ENCODE measurements around the gene RHBDF2.

Gene RHBDF2

DNA sequence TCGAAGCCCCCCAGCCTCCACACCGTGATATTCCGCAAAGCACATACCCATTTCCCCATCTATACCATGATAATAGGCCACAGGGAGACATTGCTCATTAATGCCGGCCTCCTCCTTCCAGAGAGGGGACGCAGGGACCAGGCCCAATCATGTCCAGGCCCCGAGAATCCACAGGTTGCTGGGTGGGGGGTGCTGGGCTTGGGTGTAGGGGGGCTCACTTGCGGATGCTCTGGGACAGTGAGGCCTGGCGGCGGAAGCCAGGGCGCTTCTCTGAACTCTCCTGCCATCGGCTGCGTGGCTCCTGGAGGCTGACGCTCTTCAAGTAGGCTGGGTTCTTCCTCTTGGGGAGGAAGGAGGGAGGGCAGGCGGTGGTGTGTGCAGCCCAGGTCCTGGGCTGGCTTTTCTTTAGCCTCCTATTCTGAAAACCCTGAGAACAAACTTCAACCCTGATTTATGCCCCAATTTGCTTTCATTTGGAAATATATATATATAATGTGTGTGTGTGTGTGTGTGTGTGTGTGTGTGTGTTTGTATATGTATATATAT is 21.6 kb downstream of the RHBDF2 start:
- DNase-seq (ENCODE audit: low spot score), result no peak

DNA sequence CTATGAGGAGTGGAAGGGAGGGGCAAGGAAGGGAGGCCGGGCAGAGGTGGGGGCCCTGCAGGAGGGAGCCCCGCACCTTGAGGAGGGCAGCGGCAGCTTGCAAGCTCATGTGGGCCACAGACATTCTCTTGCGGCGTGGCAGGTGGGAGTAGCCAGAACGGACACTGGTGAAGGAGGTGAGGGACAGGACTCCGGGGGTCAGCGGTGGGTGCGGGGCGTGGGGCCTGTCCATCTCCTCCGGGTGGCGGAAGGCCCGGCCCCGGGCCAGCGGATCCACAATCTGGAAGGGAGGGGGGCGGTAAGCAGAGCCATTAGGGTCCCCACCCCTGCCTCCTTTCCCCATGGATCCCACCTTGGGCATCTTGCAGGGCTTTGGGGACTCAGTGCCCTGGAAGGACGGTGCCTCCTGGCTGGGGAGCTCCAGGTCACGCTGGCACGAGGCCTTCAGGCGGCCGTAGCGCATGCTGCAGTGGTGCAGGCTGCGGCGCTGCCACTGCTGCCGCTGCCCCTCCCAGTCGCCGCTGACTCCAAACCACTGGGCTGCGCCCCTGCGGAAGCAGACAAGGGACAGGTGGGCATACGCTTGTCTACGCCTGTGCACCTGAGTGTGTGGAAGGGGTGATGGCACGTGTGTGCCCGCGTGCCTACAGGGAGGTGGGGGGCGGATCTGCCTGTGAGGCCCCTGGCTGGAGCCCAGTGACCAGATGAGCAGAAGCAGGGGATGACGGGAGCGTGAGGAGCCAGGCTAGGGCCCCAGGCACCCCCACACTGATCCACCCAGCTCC is 22.3 kb downstream of the RHBDF2 start:
- DNase-seq (ENCODE audit: low spot score), result no peak

- no peak for DNase-seq (ENCODE audit: low spot score)
These were observed 23.1 kb downstream of the RHBDF2 start for GRCh38 chr17:76478097-76478496.

DNA sequence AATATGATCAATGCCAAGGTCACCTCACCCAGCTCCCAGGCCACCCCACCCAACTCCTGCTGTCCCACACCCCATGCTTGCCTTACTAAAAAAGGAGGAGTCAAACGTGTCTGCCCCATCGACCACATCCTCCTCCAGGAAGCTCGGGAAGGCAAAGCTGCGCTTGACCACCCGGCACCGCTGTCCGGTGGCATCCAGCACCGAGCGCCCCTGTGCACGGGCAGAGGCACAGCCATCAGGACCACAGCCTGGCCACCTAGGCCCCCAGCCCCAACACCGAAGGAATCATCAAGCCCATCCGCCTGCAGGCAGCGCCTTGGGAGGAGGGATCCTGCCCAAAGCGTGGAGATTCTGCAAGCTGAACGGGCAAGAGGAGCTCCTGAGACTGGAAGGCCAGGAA is 23.6 kb downstream of the RHBDF2 start:
- DNase-seq (ENCODE audit: low spot score), result no peak

- DNase-seq (ENCODE audit: low spot score), result no peak
These were observed 24.5 kb downstream of the RHBDF2 start for GRCh38 chr17:76476736-76477135.

- DNase-seq (ENCODE audit: low spot score), result no peak
These were observed 25.9 kb downstream of the RHBDF2 start for GRCh38 chr17:76475302-76475701.

DNA sequence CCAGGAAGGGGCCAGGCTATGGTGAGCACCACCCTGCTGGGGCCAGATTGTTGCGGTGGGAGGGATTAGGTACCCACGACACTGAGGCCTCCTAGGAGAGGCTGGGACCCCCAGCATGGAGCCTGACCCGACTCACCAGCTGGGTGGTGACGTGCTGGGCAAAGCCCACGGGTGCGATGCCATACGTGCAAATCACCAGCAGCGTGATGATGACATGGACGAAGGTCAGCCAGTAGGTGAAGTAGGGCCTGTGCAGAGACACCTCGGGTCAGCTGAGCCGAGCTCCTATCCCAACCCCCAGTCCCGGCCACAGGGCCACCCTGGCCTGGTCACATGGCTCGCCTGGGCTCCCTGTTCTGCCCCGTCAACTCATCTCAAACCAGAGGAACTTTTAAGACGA is 26.3 kb downstream of the RHBDF2 start:
- no peak for DNase-seq (ENCODE audit: low spot score)

DNA sequence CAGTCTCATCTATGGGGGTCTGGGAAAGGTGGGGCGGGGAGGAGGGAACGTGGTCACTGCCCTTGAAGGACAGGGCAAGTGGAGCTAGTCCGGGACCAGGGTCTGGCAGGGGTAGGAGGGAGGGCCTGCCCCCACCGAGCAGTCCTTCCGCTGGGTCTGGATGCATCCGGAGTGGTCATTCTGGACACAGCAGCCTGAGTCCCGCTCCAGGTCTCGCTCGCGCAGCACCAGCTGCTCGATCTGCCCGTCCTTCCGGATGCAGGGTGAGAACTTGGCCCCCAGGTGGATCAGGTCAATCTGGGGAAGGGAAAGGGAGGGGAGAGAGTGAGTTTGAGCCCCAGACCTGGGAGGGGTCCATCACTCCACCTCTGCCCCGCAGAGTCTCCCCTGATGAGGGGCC is 27.0 kb downstream of the RHBDF2 start:
- DNase-seq (ENCODE audit: low spot score), result no peak

GRCh38 chr17:76473541-76473985 is 27.7 kb downstream of the RHBDF2 start:
- DNase-seq (ENCODE audit: low spot score), result no peak

DNA sequence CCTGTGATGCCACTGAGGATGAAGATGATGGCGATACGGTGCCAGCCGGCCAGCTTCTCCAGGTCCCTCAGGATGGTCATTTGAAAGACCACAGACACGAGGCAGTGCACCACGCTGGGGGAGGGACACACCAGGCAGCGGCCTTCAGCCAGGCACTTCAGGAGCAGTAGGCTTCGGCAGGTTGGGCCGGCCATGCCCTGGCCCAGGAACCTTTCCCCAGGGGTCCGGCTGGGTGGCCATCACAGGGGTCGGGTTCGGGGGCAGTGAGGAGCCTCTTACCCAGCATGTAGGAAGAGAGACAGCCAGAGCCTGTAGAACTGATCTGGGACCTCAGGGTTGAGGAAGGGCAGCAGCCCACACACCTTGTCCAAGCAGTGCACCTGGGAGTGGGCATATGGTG is 28.5 kb downstream of the RHBDF2 start:
- DNase-seq (ENCODE audit: low spot score), result no peak

DNA sequence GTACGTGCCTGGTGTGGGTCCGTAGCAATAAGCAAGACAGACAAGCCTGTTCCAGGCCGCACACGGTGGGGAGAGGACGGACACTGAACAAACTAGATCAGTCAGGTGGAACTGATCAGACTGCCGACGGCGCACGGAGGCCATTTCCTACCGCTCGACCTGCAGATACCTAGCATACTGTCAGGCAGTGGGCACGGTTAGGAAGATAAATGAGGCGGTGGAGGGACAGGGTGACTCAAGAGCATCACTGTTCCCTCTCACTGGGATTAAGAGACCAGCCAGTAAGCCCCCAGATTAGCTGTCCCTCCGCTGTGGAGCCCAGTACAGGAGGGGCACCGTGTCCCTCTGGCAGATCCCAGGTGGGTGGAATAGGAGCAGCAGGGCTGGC is 29.0 kb downstream of the RHBDF2 start:
- no peak for DNase-seq (ENCODE audit: low spot score)

DNA sequence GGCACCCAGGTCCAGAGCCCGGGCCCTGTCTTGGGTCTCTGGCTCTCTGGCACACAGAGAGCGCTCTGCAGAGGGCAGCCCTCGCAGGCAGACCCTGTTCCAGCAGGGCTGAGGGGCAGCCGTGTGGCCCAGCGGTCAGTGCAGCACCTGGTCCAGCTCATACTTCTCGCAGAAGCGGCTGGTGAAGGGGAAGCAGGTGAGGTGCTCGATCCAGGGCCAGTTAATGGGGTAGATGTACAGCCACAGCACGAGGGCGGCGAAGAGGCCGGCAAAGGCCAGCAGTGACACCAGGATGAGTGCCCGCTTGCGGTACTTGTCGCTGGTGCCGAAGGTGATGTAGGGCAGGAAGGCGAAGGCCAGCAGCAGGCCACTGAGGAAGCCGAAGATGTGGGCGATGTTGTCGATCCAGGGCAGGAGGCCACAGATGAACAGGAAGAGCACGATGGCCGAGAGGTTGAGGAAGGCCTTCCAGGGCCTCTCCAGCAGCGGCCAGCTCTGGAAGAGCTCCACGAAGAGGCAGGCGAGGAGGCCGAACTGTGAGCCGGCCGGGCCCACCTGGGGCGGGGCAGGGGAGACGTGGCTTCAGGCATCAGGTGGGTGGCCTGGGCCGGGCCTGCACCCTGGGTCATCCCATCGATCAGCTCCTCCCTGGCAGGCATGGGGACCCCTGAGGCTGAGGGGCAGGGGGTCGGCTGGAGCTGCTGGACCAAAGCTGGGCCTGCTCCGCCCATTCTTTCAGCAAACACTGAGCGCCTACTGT is 29.5 kb downstream of the RHBDF2 start:
- no peak for DNase-seq (ENCODE audit: low spot score)

DNA sequence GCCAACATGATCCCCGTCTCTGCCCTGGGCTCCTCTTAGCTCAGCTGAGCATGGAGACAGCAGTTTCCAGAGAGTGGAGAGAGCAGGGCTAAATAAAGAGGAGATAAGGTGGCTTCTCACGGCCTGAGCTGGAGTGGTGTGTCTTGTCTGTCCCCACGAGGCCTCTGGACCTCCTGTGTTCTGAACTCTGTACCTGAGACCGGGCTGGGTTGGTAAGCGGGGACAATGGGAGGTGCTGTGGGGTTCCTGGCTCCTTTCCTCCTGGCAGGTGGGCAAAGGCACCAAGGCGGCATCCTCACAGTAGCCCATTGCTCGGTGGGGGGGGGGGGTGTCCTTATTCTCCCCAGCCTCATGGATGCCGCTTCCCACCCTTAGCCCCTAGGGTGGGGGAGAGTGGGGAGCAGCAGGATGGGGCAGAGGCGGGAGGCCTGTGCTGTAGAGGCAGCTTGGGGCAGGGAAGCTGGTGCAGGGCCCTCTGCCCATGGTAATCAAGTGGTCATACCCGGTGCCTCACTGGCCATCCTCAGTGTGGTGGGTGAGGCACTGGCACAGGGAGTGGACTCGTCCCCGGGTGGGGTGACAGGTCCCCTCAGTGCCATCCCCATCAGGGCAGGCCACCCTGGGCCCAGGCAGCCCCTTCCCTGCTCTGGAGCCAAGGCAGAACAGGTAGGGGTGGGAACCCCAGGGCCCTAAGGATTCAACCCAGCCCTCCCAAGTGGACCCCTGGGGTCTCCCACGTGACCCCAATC is 31.1 kb downstream of the RHBDF2 start:
- no peak for DNase-seq (ENCODE audit: low spot score)

GRCh38 chr17:76469076-76469990 is 31.9 kb downstream of the RHBDF2 start:
- DNase-seq (ENCODE audit: low spot score), result no peak

- no peak for DNase-seq (ENCODE audit: low spot score)
These were observed 32.6 kb downstream of the RHBDF2 start for GRCh38 chr17:76468634-76469010.

- no peak for DNase-seq (ENCODE audit: low spot score)
These were observed 33.2 kb downstream of the RHBDF2 start for GRCh38 chr17:76467809-76468633.

GRCh38 chr17:76467366-76467765 is 33.9 kb downstream of the RHBDF2 start, which contains the start of gene AANAT:
Gene AANAT, plus strand, starts transcription at chr17:76467603. Its CDS starts 1,144 bp downstream, at chr17:76468747.
- DNase-seq (ENCODE audit: low spot score), result no peak

GRCh38 chr17:76466775-76467130 is 34.5 kb downstream of the RHBDF2 start:
- no peak for DNase-seq (ENCODE audit: low spot score)

DNA sequence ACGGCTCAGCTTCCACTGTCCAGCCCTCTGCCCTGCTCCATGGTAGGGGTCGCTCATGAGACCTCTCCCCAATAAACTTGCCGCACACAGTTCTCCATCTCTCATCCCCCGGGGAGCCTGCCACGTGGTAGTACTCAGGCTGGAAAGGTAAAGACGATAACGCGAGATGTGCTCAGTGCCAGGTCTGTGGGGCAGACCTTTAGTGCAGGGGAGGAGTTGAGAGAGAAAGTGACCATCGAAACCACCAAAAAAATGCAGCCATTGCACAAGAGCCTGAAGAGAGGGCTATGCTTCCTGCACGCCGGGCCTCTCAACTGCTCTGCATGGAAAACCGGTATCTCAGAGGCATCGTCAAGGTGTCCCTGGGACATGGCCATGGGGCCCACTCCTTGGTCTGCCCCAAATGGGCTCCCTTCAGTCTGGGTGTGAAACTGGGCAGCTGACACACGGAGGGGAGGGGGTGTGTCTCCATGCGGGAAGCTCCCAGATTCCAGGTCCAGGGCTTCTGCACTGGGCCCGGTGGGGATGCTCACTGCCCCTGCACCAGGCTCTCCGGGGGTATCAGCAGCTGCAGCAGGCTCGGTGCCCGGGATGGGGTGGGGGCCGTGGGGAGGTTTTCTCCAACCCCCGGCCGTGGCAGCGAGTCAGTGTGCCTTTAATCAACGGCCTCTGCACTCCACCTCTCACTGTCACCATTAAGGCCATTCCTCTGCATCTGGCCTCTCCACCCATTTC is 38.5 kb downstream of the RHBDF2 start:
- DNase-seq (ENCODE audit: low spot score), result no peak
